DMS153 (cell line): ENCODE data around the gene PGAM2.

Experiments
- DNase-seq: peaks from one replicate; lab custom pipeline; 2025; lab: John Stamatoyannopoulos, UW

Gene PGAM2

DNA sequence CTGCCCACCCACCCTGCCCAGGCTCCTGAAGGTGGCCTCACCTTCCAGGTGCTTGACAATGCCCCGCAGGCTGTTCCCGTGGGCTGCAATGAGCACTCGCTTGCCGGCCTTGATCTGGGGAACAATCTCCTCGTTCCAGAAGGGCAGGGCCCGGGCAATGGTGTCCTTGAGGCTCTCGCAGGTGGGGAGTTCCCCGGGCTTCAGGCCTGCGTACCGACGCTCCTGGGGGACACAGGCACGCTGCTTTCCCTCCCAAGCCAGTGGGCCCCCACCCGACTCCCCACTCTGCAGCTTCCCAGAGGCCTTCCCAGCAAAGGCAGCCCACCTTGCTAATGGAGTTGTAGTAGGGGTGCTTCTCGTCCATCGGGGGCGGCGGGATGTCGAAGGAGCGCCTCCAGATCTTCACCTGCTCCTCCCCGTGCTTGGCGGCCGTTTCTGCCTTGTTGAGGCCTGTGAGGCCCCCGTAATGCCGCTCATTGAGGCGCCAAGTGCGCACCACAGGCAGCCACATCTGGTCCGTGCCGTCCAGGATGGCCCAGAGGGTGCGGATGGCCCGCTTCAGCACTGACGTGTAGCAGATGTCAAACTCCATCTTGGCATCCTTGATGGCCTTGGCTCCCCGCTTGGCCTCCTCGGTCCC is 456 bp downstream of the PGAM2 start:
- DNase-seq, result no peak

DNA sequence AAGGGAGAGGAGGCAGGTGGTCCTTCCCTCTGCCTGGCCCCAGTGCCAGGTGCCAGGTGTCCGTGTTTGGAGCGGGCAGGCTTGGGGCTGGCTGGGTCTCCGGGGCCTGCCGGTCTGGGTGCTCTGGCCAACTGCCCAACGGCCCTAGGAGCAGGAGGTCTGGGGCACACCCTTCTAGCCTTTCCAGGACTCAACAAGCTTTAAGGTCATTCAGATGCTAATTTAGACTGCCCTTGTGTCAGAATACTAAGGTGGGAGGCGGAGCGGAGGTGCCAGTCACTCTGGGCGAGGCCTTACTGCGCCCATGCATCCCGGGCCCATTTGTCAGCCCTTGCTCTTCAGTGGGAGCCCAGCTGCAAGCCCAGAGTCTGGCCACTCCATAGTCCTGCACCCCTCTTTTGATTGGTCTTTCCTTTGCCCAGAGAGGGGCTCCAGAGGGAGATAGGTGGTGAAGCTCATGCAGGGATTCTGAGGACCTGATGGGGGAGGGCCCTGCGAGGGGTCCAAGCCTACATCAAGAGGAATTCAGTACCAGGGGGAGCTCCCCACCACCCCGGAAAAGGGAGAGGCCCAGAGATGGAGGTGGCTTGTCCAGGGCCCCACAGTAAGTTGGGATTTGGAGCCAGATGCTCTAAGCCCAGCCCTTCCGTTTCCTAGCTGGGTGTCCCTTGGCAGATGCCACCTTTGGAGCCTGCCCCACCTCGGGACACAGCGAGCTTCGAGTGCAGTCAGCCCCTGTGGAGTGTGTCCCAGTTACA is 1.3 kb downstream of the PGAM2 start:
- no peak for DNase-seq

DNA sequence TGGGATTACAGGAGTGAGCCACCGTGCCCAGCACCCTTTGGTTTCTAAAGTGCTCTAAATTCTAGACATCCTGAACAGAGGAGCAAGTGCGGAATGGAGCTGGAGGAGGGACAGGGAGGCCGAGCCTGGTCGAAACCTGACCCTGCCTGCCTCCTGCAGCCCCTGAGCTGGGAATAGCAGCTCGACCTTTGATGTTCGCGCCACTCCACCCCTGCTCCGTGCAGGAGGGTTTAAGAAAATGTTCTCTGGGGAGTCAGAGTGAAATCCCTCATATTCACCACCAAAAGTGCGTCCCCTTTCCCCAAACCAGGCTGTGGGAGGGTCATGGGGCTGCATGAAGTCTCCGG is 1.8 kb downstream of the PGAM2 start:
- DNase-seq, result no peak

GRCh38 chr7:44062903-44063295 is 2.5 kb downstream of the PGAM2 start:
- no peak for DNase-seq

- DNase-seq, result no peak
Observed at GRCh38 chr7:44062180-44062902, 3.0 kb downstream of the PGAM2 start.

DNA sequence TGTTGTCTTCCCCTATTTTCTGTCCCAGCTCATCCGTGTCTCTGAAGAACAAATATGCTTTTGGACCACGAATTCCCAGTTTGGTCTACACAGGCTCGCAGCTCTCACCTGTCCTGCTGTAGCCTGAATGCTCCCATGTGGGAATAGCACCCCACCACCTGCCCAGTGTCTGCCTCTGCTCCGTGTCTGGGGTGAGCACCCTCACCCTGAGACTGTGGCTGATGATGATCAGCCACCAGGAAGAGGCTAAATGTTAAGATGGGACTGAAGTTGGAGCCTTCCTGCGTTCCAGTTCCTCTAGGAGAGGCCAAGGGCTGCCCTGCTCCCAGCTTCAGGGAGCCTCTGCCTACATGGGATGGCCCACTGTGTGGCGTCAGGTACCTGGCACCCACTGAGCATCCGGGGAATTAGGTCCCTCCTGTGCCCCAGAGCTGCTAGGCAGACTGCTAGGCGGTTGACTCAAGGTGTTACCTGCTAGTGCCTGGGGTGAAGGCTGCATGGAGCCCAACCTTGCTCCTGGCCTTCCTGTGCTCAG is 3.7 kb downstream of the PGAM2 start:
- DNase-seq, result no peak

DNA sequence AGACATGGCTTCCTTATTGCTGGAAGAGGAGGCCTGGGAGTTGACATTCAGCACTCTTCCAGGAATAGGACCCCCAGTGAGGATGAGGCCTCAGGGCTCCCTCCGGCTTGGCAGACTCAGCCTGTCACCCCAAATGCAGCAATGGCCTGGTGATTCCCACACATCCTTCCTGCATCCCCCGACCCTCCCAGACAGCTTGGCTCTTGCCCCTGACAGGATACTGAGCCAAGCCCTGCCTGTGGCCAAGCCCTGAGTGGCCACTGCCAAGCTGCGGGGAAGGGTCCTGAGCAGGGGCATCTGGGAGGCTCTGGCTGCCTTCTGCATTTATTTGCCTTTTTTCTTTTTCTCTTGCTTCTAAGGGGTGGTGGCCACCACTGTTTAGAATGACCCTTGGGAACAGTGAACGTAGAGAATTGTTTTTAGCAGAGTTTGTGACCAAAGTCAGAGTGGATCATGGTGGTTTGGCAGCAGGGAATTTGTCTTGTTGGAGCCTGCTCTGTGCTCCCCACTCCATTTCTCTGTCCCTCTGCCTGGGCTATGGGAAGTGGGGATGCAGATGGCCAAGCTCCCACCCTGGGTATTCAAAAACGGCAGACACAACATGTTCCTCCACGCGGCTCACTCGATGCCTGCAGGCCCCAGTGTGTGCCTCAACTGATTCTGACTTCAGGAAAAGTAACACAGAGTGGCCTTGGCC is 4.3 kb downstream of the PGAM2 start:
- DNase-seq, result no peak

DNA sequence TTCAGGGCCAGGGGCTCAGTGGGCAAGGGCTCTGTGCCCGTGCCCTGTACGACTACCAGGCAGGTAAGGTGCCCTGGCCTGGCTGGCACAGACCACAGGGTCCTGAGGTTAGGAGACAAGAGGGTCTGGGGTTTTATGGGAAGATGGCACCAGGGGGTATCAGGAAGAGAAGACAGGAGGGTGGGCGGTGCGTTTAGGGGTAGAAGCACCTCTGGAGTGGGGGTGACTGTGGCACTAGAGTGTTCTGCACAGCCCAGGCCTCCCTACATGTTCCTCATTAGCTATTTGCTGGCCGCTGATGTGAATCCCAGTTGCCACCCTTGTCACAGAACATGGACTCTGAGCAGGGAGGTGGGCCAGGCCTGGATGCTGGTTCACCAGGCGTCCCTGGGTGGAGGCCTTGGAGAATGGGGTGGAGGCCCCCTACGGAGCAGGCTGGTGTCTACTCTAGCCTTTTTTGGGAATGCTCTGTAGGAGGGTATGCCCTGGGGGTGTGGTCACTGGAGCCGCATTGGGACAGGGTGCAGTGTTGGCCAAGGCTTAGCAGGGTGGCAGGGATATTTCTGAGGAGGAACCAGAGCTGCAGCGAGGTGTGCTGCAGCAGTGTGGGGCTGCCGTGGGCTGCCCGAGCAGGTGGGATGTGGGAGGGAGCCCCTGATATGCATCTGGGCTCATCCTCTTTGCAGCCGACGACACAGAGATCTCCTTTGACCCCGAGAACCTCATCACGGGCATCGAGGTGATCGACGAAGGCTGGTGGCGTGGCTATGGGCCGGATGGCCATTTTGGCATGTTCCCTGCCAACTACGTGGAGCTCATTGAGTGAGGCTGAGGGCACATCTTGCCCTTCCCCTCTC is 5.0 kb downstream of the PGAM2 start:
- DNase-seq, result no peak

- DNase-seq, result no peak
Observed at GRCh38 chr7:44059219-44060090, 5.9 kb downstream of the PGAM2 start.

DNA sequence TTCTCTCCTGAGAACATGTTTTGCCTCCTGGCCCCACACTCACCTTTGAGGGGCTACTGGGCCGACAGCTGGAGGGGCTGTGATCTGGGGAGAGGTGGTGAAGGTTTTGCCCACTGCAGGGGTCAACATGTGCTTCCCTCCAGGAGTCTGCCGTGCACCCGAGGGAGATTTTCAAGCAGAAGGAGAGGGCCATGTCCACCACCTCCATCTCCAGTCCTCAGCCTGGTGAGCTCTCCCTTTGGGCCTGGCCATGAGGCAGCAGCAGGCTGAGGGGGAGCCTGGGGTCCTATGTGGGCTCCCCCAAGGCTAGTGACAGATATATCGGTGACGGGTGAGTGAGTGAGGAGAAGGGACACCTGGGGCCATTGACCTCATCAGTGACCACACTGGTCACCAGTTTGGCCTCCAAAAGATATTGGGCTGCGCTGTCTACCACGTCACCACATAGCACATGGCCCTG is 6.6 kb downstream of the PGAM2 start:
- no peak for DNase-seq

GRCh38 chr7:44057849-44058758 is 7.3 kb downstream of the PGAM2 start:
- no peak for DNase-seq

GRCh38 chr7:44057181-44057848 is 8.1 kb downstream of the PGAM2 start:
- DNase-seq, result no peak

DNA sequence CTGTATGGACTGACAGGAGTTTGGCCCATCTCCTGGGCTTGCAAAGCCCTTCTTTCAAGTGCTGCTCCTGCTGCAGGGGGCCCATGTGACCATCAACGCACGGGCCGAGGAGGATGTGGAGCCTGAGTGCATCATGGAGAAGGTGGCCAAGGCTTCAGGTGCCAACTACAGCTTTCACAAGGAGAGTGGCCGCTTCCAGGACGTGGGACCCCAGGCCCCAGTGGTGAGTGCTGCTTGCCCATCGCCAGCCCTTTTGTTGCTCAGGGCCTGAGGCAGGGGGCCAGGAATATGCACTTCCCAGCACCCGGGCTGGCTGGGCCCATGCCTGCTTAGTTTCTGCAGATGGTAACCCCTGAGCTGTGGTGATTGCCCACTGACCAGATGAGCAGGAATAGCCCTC is 8.7 kb downstream of the PGAM2 start:
- DNase-seq, result no peak

DNA sequence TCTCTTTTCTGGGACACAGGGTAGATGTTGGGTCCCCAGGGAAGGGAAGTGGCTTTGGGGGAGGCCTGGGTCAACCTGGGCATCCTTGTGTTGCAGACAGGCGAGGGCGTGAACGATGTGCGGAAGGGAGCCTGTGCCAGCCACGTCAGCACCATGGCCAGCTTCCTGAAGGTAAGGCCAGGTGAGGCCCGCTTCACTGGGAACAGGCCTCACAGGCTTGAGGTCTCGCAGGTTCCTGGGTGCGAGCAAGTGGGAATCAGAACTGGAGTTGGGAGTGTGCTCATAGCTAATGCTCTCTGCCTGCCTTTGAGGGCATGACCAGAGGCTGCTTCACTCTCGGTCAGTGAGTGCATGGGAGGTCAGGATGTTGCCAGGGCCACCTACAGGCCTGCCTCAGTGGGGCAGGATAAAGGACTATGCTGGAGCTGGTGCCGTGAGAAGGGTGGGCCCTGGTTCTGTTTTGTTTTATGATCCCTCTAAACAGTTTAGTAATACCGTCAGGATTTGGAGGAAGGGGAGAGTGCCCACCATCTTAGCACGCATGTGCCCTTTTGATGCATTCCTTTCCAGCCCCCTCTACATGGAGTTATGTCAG is 12.5 kb downstream of the PGAM2 start:
- no peak for DNase-seq

DNA sequence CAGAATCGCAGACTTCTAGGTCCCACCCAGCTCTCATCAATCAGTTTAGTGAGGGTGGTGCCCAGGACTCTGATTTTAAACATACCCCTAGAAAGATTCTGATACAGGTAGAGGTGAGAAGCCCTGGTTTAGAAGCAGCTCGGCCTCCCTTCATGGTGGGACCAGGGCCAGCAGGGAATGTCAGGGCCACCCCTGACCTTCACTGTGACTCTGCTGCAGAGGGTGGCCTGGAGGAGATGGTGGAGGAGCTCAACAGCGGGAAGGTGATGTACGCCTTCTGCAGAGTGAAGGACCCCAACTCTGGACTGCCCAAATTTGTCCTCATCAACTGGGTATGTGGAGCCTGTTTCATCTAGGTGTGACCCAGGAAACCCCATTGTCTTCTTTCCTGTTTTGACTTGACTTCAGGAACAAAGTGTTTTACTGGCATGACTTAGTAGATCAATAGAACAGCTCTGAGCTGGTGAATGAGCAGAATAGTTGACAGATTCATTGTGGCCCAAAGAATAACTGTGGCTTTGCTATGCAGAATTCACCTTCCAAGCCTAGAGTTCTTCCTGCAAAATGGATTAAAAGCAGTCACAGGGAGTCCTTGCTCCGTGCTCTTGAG is 13.7 kb downstream of the PGAM2 start:
- DNase-seq, result no peak

DNA sequence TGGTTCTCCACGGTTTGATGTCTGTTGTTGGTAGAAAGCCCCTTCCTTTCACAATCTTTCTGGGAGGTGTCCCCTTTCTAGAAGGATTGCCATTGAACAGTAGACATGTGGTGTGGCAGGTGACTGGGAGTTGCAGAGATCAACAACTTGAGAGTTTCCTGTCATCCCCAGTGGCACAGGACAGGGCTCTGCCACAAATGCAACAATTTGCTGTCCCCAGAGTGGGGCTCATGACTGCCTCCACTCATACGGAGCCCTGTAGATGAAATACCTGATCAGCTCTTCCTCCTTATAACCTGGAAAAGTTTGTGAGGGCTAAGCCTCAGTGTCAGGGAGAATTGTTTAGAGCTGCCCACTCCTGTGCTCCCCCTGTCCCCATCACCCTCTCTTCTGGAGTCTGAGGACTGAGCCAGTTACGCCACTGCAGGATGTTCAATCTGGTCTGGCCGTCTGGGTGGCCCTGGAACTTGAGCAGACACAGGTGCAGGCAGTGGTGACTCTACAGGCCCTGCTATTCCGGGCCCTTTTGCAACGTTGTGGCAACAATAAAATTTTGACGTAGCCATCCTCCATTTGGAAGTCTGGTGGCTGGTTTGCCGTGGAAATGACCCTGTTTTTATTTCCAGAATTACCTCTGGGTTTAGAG is 14.3 kb downstream of the PGAM2 start:
- DNase-seq, result no peak
